ENCODE data around the gene RAC3.

The RAC3 gene

GRCh38 chr17:82064433-82065192, 33.1 kb downstream of the RAC3 start:
- in situ Hi-C loops (cut with MboI; ENCODE audit: low sequenced_read_pairs), result no loop called here

GRCh38 chr17:82065193-82065637, 33.7 kb downstream of the RAC3 start:
- in situ Hi-C loops (cut with MboI; ENCODE audit: low sequenced_read_pairs), result no loop called here

- in situ Hi-C loops (cut with MboI; ENCODE audit: low sequenced_read_pairs), result no loop called here
Observed at GRCh38 chr17:82065638-82066303, 34.3 kb downstream of the RAC3 start, which contains the start of gene DUS1L. TSS of gene DUS1L (minus strand) at chr17:82065804. CDS start at chr17:82065059, 745 bp downstream.

GRCh38 chr17:82070611-82071010, 39.1 kb downstream of the RAC3 start:
- in situ Hi-C loops (cut with MboI; ENCODE audit: low sequenced_read_pairs), result no loop called here

GRCh38 chr17:82072827-82073226, 41.3 kb downstream of the RAC3 start:
- in situ Hi-C loops (cut with MboI; ENCODE audit: low sequenced_read_pairs), result no loop called here

- in situ Hi-C loops (cut with MboI; ENCODE audit: low sequenced_read_pairs), result no loop called here
Observed at GRCh38 chr17:82073446-82073845, 42.0 kb downstream of the RAC3 start.

- in situ Hi-C loops (cut with MboI; ENCODE audit: low sequenced_read_pairs), result no loop called here
Observed at GRCh38 chr17:82076018-82076784, 44.7 kb downstream of the RAC3 start.

GRCh38 chr17:82076785-82077591, 45.5 kb downstream of the RAC3 start:
- in situ Hi-C loops (cut with MboI; ENCODE audit: low sequenced_read_pairs), result no loop called here

GRCh38 chr17:82077617-82078358, 46.3 kb downstream of the RAC3 start:
- in situ Hi-C loops (cut with MboI; ENCODE audit: low sequenced_read_pairs), result no loop called here

- in situ Hi-C loops (cut with MboI; ENCODE audit: low sequenced_read_pairs), result no loop called here
Observed at GRCh38 chr17:82078433-82078832, 47.0 kb downstream of the RAC3 start.

- in situ Hi-C loops (cut with MboI; ENCODE audit: low sequenced_read_pairs), result no loop called here
Observed at GRCh38 chr17:82079001-82079677, 47.7 kb downstream of the RAC3 start.

- in situ Hi-C loops (cut with MboI; ENCODE audit: low sequenced_read_pairs), result no loop called here
Observed at GRCh38 chr17:82080048-82080788, 48.7 kb downstream of the RAC3 start.

GRCh38 chr17:82080789-82081464, 49.4 kb downstream of the RAC3 start:
- in situ Hi-C loops (cut with MboI; ENCODE audit: low sequenced_read_pairs), result no loop called here

GRCh38 chr17:82081546-82081945, 50.1 kb downstream of the RAC3 start:
- in situ Hi-C loops (cut with MboI; ENCODE audit: low sequenced_read_pairs), result no loop called here

- in situ Hi-C loops (cut with MboI; ENCODE audit: low sequenced_read_pairs), result no loop called here
Observed at GRCh38 chr17:82081966-82082365, 50.5 kb downstream of the RAC3 start.

GRCh38 chr17:82082456-82082855, 51.0 kb downstream of the RAC3 start:
- in situ Hi-C loops (cut with MboI; ENCODE audit: low sequenced_read_pairs), result no loop called here

- in situ Hi-C loops (cut with MboI; ENCODE audit: low sequenced_read_pairs), result no loop called here
Observed at GRCh38 chr17:82083009-82083408, 51.5 kb downstream of the RAC3 start.
